ENCODE results near the gene INTS6L.
"Not testable (repeated sequence)": the region's sequence is repeated elsewhere in the genome, so short reads cannot be mapped to it uniquely, and the experiment has no call there.

INTS6L gene

GRCh38 chrX:135591871-135592270 is 71.4 kb downstream of the INTS6L start:
- Histone ChIP-seq H3K4me3 (no peak overlapping the region), H3K27ac (no peak overlapping the region)
- TF ChIP-seq, protein P1, sequence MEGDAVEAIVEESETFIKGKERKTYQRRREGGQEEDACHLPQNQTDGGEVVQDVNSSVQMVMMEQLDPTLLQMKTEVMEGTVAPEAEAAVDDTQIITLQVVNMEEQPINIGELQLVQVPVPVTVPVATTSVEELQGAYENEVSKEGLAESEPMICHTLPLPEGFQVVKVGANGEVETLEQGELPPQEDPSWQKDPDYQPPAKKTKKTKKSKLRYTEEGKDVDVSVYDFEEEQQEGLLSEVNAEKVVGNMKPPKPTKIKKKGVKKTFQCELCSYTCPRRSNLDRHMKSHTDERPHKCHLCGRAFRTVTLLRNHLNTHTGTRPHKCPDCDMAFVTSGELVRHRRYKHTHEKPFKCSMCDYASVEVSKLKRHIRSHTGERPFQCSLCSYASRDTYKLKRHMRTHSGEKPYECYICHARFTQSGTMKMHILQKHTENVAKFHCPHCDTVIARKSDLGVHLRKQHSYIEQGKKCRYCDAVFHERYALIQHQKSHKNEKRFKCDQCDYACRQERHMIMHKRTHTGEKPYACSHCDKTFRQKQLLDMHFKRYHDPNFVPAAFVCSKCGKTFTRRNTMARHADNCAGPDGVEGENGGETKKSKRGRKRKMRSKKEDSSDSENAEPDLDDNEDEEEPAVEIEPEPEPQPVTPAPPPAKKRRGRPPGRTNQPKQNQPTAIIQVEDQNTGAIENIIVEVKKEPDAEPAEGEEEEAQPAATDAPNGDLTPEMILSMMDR (IDR thresholded peaks at IDR 0.05), result no peak
- no peak for DNase-seq (ENCODE audit: low spot score)

DNA sequence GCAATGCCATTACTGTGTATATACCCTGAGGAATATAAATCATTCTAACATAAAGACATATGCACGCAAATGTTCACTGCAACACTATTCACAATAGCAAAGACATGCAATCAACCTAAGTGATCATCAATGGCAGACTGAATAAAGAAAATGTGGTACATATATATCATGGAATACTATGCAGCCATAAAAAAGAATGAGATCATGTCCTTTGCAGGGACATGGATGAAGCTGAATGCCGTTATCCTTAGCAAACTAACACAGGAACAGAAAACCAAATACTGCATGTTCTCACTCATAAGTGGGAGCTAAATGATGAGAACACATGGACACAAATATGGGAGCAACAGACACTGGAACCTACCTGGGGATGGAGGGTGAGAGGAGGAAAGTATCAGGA is 73.6 kb downstream of the INTS6L start:
- not testable (repeated sequence) for DNase-seq (ENCODE audit: low spot score); H3K27ac ChIP-seq; H3K4me3 ChIP-seq

- DNase-seq (ENCODE audit: low spot score); H3K4me3 ChIP-seq; H3K27ac ChIP-seq: not testable (repeated sequence)
Measured at GRCh38 chrX:135594453-135594852, 74.0 kb downstream of the INTS6L start.

DNA sequence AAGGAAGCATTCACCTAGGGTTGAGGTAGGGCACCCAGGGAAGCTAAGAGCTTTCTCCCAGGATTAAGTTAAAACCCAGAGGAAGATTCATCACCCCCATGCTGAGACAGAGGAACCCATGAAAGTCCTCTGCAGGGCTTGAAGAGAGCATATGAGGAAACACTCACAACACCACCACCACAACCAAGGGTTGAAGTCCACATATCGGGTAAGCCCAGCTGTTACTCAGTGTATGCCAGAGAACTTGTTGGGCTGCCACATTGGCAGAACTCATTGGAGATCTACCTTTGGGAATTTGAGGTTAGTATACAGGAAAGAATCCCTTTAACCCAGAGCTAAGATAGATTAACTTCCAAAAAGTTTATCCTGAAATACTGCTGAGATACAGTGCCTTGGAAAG is 75.1 kb downstream of the INTS6L start:
- TF ChIP-seq, protein P1 (IDR thresholded peaks at IDR 0.05), result no peak
- Histone ChIP-seq H3K4me3 (no peak overlapping the region), H3K27ac (no peak overlapping the region)
- no peak for DNase-seq (ENCODE audit: low spot score)

DNA sequence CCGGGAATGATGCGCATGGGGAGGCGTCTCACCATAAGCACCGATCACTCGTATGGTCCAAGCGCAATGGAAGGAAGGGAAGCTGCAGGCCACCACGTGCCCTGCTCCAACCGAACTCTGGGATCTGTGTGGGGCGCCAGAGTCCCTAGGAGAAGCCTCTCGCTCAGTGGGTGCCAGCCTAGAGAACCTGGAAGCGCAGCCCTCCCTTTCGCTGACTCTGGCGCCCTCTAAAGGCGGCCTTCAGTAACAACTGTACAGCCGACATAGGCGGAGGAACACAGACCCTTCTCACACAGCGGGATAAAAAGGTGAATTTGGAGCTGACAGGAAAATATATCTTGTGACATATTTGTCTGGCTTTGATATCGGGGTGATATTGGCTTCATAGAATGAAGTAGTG is 76.0 kb downstream of the INTS6L start:
- DNase-seq (ENCODE audit: low spot score), result no peak
- H3K4me3 ChIP-seq, result no peak overlapping the region
- H3K27ac ChIP-seq, result no peak overlapping the region
- TF ChIP-seq, protein P1 (IDR thresholded peaks at IDR 0.05), result no peak

- Histone ChIP-seq H3K4me3 (no peak overlapping the region), H3K27ac (no peak overlapping the region)
- TF ChIP-seq, protein P1 (IDR thresholded peaks at IDR 0.05), result no peak
- no peak for DNase-seq (ENCODE audit: low spot score)
Measured at GRCh38 chrX:135605906-135606305, 85.4 kb downstream of the INTS6L start.

DNA sequence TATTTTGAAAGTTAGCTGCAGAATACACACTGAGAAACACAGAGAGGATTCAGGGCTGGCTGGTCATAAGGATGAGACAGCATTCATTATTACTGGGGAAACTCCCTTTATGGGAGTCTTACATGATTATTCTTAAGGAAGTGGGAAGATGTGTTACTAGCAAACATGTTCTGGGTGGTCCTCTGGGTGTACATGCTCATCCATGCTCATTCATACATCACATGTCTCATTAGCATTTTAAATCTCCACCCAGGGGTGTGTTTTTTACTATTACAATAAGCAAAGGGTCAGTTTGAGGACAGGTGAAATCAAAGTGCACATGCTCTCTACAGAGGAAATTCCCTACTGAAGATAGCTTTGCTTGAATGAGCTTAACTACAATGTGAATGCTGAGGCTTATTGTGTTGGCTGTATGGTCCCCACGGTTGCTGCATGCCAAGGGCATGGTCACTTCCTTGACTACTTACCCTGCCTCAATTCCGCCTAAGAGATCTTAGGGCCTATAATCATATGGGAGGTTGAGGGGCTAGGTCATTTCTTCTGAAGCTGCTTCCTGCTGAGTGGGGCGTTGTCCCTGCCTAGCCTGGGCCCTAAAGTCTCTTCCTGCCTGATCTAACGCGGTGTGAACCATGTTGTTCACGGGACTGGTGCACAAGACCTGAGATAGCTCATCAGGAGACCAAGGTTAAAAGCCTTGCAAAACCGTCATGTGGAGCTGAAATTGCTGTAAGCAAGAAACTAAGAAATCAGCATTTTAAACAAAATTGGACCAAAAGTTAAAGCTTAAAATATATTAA is 104.1 kb downstream of the INTS6L start:
- H3K4me3 ChIP-seq; DNase-seq (ENCODE audit: low spot score): not testable (repeated sequence)

GRCh38 chrX:135625995-135626394 is 105.5 kb downstream of the INTS6L start:
- no peak overlapping the region for H3K27ac ChIP-seq
- no peak overlapping the region for H3K4me3 ChIP-seq
- DNase-seq (ENCODE audit: low spot score), result no peak
- TF ChIP-seq, protein P1 (IDR thresholded peaks at IDR 0.05), result no peak

More for the DNA sequence above, 104.1 kb downstream of the INTS6L start:
- not testable (repeated sequence) for H3K27ac ChIP-seq

Measured in coronary artery (tissue), 2 donors.